ENCODE data around the gene MDP1. TPM values are rescaled to one million over a fixed set of nuclear protein-coding genes. Genes with fewer than 3 reads are reported as not detected.
"Not testable (repeated sequence)": the region's sequence is repeated elsewhere in the genome, so short reads cannot be mapped to it uniquely, and the experiment has no call there.

MDP1 gene
- polyA plus RNA-seq, 1 donor = 21.8 TPM

DNA sequence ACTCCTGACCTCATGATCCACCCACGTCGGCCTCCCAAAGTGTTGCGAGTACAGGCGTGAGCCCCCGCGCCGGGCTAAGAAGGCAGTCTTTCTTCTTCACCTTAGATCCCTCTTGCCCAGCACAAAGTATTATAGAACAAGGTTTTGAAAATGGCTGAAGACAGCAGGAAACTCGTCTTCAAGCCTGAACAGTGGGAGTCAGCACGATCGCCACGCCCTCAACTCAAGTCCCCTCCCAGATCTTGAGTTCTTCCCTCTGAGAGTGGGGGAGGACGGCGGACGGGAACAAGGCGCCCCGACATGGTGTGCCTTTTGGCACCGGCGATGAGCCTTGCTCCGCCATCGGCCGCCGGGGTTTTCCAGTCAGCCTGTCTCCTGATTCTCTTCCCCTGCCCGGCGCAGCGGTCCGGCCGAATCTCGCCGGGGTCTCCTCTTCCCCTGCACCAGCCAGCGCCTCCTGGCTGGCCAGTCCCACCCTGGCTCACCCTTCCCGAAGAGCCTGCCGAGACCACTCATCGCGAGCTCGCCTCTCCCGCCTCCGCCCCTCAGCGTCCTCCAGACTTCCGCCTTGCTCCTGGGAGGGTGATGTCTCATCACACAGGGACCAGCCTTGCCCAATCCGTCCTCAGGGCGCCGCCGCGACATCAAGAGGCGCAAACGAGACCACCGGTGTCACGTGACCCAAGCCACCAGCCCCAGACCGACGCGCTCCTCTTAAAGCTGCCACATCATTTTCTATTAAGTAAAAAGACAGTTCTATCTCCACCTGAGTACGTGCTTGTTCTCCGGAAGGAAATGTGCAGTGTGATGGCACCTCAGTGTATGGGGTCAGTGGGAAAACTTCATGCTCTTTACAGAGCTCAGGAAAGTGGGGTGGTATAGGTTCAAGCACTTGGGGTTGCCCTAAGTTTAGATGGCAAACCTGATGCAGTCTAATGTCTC lies 2.7 kb downstream of the MDP1 start, which contains the start of gene CHMP4A:
Gene CHMP4A (minus strand): TSS at position 565 of the 942 bp plus-strand sequence. CDS start 49 bp downstream, at position 516.
- peak; percentile 97 for DNase-seq
- H3K4me1 ChIP-seq (ENCODE audit: control insufficient read depth, insufficient read depth, low read length) = peaks cover 18% of the 10 kb centered on the region
- H3K4me3 ChIP-seq (ENCODE audit: low read length) = peak within 1 kb of the TSS; percentile 79
- WGBS (ENCODE audit: insufficient coverage, low lambda C conversion rate) = no CpG with 5 or more reads among the region's 53 CpGs
- H3K9me3 ChIP-seq (ENCODE audit: control insufficient read depth, low read depth, low read length) = no peaks in the 10 kb centered on the region
- H3K27ac ChIP-seq (ENCODE audit: low read length) = peak within 1 kb of the TSS; percentile 98
- peaks cover 37% of the 10 kb centered on the region for H3K36me3 ChIP-seq (ENCODE audit: control insufficient read depth, insufficient read depth, low read length)
- H3K27me3 ChIP-seq (ENCODE audit: control insufficient read depth, insufficient read depth, low read length) = no peaks in the 10 kb centered on the region

- peaks cover 18% of the 10 kb centered on the region for H3K4me1 ChIP-seq (ENCODE audit: control insufficient read depth, insufficient read depth, low read length)
Measured at GRCh38 chr14:24211311-24211710, 4.6 kb downstream of the MDP1 start.

DNA sequence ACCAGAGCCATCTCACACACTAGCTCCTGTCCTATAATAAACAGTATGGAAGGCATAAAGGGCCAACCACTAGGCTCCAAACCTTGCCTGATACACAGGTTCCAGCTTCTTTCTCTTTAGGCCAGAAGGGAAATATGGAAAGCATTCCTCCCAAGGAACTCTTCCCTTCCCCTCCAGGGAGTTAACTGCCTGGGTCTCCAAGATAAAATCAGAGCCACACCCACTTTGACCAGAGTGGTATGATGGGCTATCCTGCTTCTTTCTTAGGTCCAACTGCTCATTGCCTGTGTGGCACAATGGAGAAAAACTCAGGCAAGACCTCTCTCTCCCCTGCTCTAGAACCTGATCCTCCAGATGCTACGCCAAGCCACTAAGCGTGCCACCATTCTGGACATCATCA lies 8.2 kb downstream of the MDP1 start:
- peaks cover 63% of the 10 kb centered on the region for H3K36me3 ChIP-seq (ENCODE audit: control insufficient read depth, insufficient read depth, low read length)

More at GRCh38 chr14:24211311-24211710, 4.6 kb downstream of the MDP1 start:
- no peak overlapping the region for H3K4me3 ChIP-seq (ENCODE audit: low read length)
- no peak for DNase-seq
- H3K36me3 ChIP-seq (ENCODE audit: control insufficient read depth, insufficient read depth, low read length) = peaks cover 48% of the 10 kb centered on the region
- H3K27ac ChIP-seq (ENCODE audit: low read length) = no peak overlapping the region
- WGBS (ENCODE audit: insufficient coverage, low lambda C conversion rate) = no CpG with 5 or more reads among the region's 6 CpGs
- H3K27me3 ChIP-seq (ENCODE audit: control insufficient read depth, insufficient read depth, low read length) = no peaks in the 10 kb centered on the region
- H3K9me3 ChIP-seq (ENCODE audit: control insufficient read depth, low read depth, low read length) = no peaks in the 10 kb centered on the region

GRCh38 chr14:24207104-24207551 lies 8.7 kb downstream of the MDP1 start:
- Histone ChIP-seq H3K4me1 (ENCODE audit: control insufficient read depth, insufficient read depth, low read length) (no peaks in the 10 kb centered on the region), H3K9me3 (ENCODE audit: control insufficient read depth, low read depth, low read length) (no peaks in the 10 kb centered on the region), H3K36me3 (ENCODE audit: control insufficient read depth, insufficient read depth, low read length) (peaks cover 63% of the 10 kb centered on the region), H3K27me3 (ENCODE audit: control insufficient read depth, insufficient read depth, low read length) (no peaks in the 10 kb centered on the region), H3K27ac (ENCODE audit: low read length) (no peak overlapping the region), H3K4me3 (ENCODE audit: low read length) (no peak overlapping the region)
- 80% methylated on average over 1 of the region's 5 CpGs for WGBS (ENCODE audit: insufficient coverage, low lambda C conversion rate)
- DNase-seq = no peak

More for the DNA sequence above, 8.2 kb downstream of the MDP1 start:
- WGBS (ENCODE audit: insufficient coverage, low lambda C conversion rate) = no CpG with 5 or more reads among the region's 2 CpGs
- H3K9me3 ChIP-seq (ENCODE audit: control insufficient read depth, low read depth, low read length) = no peaks in the 10 kb centered on the region
- no peak for DNase-seq
- H3K4me1 ChIP-seq (ENCODE audit: control insufficient read depth, insufficient read depth, low read length) = no peaks in the 10 kb centered on the region
- no peaks in the 10 kb centered on the region for H3K27me3 ChIP-seq (ENCODE audit: control insufficient read depth, insufficient read depth, low read length)
- no peak overlapping the region for H3K4me3 ChIP-seq (ENCODE audit: low read length)
- no peak overlapping the region for H3K27ac ChIP-seq (ENCODE audit: low read length)

DNA sequence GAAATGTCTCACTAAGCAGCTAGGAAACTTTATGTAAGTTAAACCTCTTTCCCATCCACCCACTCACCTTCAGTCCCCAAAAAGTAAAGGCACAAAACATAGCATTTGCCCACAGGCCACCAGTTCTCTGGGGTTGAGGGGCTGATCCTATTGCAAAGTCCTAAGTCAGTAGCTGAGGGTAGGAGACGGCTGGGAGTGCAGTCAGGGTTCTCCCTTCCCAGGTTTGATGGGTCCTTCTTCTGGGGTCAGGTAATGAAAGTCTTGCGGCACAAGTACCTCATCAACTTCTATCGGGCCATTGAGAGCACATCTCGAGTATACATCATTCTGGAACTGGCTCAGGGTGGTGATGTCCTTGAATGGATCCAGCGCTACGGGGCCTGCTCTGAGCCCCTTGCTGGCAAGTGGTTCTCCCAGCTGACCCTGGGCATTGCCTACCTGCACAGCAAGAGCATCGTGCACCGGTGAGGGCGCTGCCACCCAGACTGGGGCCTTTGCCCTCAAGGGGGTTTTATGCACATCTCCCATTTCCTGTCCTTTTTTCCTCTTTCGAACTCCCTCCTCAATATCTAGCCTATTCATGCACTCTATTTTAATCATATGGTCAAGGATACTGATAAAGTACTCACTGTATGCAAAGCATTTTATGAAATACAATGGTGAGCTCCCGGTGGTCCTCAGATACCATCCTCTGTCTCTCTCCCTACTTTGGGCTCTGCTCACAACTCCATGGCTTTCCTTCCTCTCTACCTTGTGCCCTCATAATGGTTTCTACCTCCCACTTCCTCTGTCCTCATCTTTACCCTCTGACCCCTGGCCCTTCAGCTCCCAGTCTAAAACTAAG lies 9.4 kb downstream of the MDP1 start:
- Histone ChIP-seq H3K27me3 (ENCODE audit: control insufficient read depth, insufficient read depth, low read length) (no peaks in the 10 kb centered on the region), H3K4me3 (ENCODE audit: low read length) (no peak overlapping the region), H3K36me3 (ENCODE audit: control insufficient read depth, insufficient read depth, low read length) (peaks cover 67% of the 10 kb centered on the region), H3K4me1 (ENCODE audit: control insufficient read depth, insufficient read depth, low read length) (no peaks in the 10 kb centered on the region), H3K27ac (ENCODE audit: low read length) (no peak overlapping the region), H3K9me3 (ENCODE audit: control insufficient read depth, low read depth, low read length) (no peaks in the 10 kb centered on the region)
- WGBS (ENCODE audit: insufficient coverage, low lambda C conversion rate) = 100% methylated on average over 2 of the region's 11 CpGs
- no peak for DNase-seq

- Histone ChIP-seq H3K27ac (ENCODE audit: low read length) (no peak overlapping the region), H3K9me3 (ENCODE audit: control insufficient read depth, low read depth, low read length) (no peaks in the 10 kb centered on the region), H3K36me3 (ENCODE audit: control insufficient read depth, insufficient read depth, low read length) (peaks cover 53% of the 10 kb centered on the region), H3K4me1 (ENCODE audit: control insufficient read depth, insufficient read depth, low read length) (no peaks in the 10 kb centered on the region), H3K27me3 (ENCODE audit: control insufficient read depth, insufficient read depth, low read length) (no peaks in the 10 kb centered on the region), H3K4me3 (ENCODE audit: low read length) (no peak overlapping the region)
- 100% methylated on average over 3 of the region's 7 CpGs for WGBS (ENCODE audit: insufficient coverage, low lambda C conversion rate)
- no peak for DNase-seq
Measured at GRCh38 chr14:24204163-24205146, 11.4 kb downstream of the MDP1 start.

DNA sequence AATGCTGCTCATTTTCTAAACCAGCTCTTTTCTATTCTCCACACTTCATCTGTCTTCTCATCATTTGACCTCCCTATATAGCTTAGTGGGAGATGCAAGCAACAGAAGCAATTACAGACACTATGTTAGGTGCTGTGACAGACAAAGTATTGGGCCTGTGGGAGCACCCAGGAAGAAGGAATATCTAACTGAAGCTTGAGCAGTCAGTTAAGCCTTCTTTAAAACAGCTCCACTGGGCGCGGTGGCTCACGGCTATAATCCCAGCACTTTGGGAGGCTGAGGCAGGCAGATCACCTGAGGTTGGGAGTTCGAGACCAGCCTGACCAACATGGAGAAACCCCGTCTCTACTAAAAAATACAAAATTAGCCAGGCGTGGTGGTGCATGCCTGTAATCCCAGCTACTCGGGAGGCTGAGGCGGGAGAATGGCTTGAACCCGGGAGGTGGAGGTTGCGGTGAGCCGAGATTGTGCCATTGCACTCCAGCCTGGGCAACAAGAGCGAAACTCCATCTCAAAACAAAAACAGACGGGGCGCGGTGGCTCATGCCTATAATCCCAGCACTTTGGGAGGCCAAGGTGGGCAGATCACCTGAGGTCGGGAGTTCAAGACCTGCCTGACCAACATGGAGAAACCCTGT lies 12.5 kb downstream of the MDP1 start:
- peaks cover 44% of the 10 kb centered on the region for H3K36me3 ChIP-seq (ENCODE audit: control insufficient read depth, insufficient read depth, low read length)
- no CpG with 5 or more reads among the region's 16 CpGs for WGBS (ENCODE audit: insufficient coverage, low lambda C conversion rate)
- H3K4me1 ChIP-seq (ENCODE audit: control insufficient read depth, insufficient read depth, low read length); H3K27me3 ChIP-seq (ENCODE audit: control insufficient read depth, insufficient read depth, low read length); DNase-seq; H3K9me3 ChIP-seq (ENCODE audit: control insufficient read depth, low read depth, low read length); H3K27ac ChIP-seq (ENCODE audit: low read length); H3K4me3 ChIP-seq (ENCODE audit: low read length): not testable (repeated sequence)

- WGBS (ENCODE audit: insufficient coverage, low lambda C conversion rate) = 80% methylated on average over 3 of the region's 8 CpGs
- H3K36me3 ChIP-seq (ENCODE audit: control insufficient read depth, insufficient read depth, low read length) = peaks cover 35% of the 10 kb centered on the region
Measured at GRCh38 chr14:24202538-24202937, 13.3 kb downstream of the MDP1 start.

DNA sequence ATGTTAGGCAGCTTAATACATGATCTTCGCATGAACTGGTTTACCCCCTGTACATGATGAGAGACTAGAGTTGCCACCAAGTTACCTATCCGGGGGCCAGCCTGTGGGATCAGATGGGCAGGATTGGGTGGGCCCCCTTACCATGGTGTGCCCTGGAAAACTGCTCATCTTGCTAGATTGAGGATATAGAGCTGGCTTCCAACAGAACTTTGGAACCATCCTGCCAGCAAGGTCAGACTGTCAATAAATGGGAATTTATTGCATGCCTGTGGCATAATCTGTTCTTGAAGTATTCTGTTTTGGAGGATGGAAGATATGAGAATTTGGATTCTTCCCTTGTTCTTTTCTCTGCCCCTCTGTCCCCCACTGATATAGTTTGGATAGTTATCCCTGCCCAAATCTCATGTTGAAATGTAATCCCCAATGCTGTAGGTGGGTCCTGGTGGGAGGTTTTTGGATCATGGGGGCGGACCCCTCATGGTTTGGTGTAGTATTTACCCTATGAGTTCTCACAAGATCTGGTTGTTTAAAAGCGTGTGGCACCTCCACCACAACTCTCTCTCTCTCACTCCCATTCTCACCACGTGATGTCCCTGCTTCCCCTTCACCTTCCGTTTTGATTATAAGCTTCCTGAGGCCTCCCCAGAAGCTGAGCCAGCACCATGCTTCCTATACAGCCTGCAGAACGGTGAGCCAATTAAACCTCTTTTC lies 16.9 kb downstream of the MDP1 start:
- no peak overlapping the region for H3K4me3 ChIP-seq (ENCODE audit: low read length)
- WGBS (ENCODE audit: insufficient coverage, low lambda C conversion rate) = no CpG with 5 or more reads among the region's 7 CpGs
- H3K27ac ChIP-seq (ENCODE audit: low read length) = peak overlapping the region; percentile 54
- peaks cover 14% of the 10 kb centered on the region for H3K36me3 ChIP-seq (ENCODE audit: control insufficient read depth, insufficient read depth, low read length)
- peaks cover 6% of the 10 kb centered on the region for H3K9me3 ChIP-seq (ENCODE audit: control insufficient read depth, low read depth, low read length)
- H3K4me1 ChIP-seq (ENCODE audit: control insufficient read depth, insufficient read depth, low read length) = peaks cover 30% of the 10 kb centered on the region
- no peaks in the 10 kb centered on the region for H3K27me3 ChIP-seq (ENCODE audit: control insufficient read depth, insufficient read depth, low read length)
- DNase-seq = peak in 1 of 2 donors; percentile 79

More at GRCh38 chr14:24202538-24202937, 13.3 kb downstream of the MDP1 start:
- H3K4me1 ChIP-seq (ENCODE audit: control insufficient read depth, insufficient read depth, low read length) = peaks cover 14% of the 10 kb centered on the region
- not testable (repeated sequence) for H3K27me3 ChIP-seq (ENCODE audit: control insufficient read depth, insufficient read depth, low read length); H3K27ac ChIP-seq (ENCODE audit: low read length); H3K9me3 ChIP-seq (ENCODE audit: control insufficient read depth, low read depth, low read length); H3K4me3 ChIP-seq (ENCODE audit: low read length); DNase-seq
